HG02981 (cell line): ENCODE data around the gene CYSTM1.
A peak's percentile ranks its signal among the peaks of the same experiment; 100 is the strongest.
"Not testable (repeated sequence)": the region's sequence is repeated elsewhere in the genome, so short reads cannot be mapped to it uniquely, and the experiment has no call there.

Source experiments
- ATAC-seq: cut with Tn5 transposase; IDR thresholded peaks from one replicate; pipeline ENCODE4 v1.9.1; 2021; ENCODE audit warnings: mild to moderate bottlenecking, moderate library complexity; ENCODE audit not compliant: unreplicated experiment

CYSTM1 gene

GRCh38 chr5:140148508-140148907, 26.5 kb upstream of the CYSTM1 start:
- ATAC-seq = no peak

- no peak for ATAC-seq
These were observed 24.8 kb upstream of the CYSTM1 start for GRCh38 chr5:140150201-140150600.

GRCh38 chr5:140151144-140152021, 23.6 kb upstream of the CYSTM1 start:
- ATAC-seq = no peak

- no peak for ATAC-seq
These were observed 22.7 kb upstream of the CYSTM1 start for GRCh38 chr5:140152022-140152999.

GRCh38 chr5:140153255-140153654, 21.7 kb upstream of the CYSTM1 start:
- no peak for ATAC-seq

GRCh38 chr5:140153905-140154304, 21.1 kb upstream of the CYSTM1 start:
- ATAC-seq = no peak

- not testable (repeated sequence) for ATAC-seq
These were observed 20.1 kb upstream of the CYSTM1 start for GRCh38 chr5:140154710-140155381.

GRCh38 chr5:140157032-140157781, 17.8 kb upstream of the CYSTM1 start:
- peak; percentile 95 for ATAC-seq

- ATAC-seq = no peak
These were observed 15.7 kb upstream of the CYSTM1 start for GRCh38 chr5:140159014-140159927.

GRCh38 chr5:140162275-140162674, 12.7 kb upstream of the CYSTM1 start:
- ATAC-seq = no peak

- ATAC-seq = no peak
These were observed 12.2 kb upstream of the CYSTM1 start for GRCh38 chr5:140162781-140163180.

GRCh38 chr5:140165101-140165922, 9.7 kb upstream of the CYSTM1 start:
- ATAC-seq = no peak

GRCh38 chr5:140165923-140166270, 9.1 kb upstream of the CYSTM1 start:
- no peak for ATAC-seq

- no peak for ATAC-seq
These were observed 8.1 kb upstream of the CYSTM1 start for GRCh38 chr5:140166911-140167310.

- no peak for ATAC-seq
These were observed 6.6 kb upstream of the CYSTM1 start for GRCh38 chr5:140168371-140168770.

GRCh38 chr5:140169410-140169809, 5.6 kb upstream of the CYSTM1 start:
- ATAC-seq = no peak

- no peak for ATAC-seq
These were observed 2.5 kb upstream of the CYSTM1 start for GRCh38 chr5:140172483-140172882.

- ATAC-seq = no peak
These were observed 974 bp upstream of the CYSTM1 start for GRCh38 chr5:140174014-140174413.
